Activated naive CD4-positive, alpha-beta T cell treated with anti-CD3 and anti-CD28 coated beads, Interleukin-2, amount 50 U/mL, for 24 hours (primary cell): Measurements from ENCODE around the gene MKNK1.

Source experiments
- H3K27ac Mint-ChIP-seq: one replicate; pipeline ENCODE4 v1.8.0; 2021; ENCODE audit warnings: mild to moderate bottlenecking, mixed read lengths
- H3K27me3 Mint-ChIP-seq: one replicate; pipeline ENCODE4 v1.8.0; 2021; ENCODE audit warnings: mixed read lengths
- H3K36me3 Mint-ChIP-seq: one replicate; pipeline ENCODE4 v1.8.0; 2021; ENCODE audit warnings: mixed read lengths
- H3K4me1 Mint-ChIP-seq: one replicate; pipeline ENCODE4 v1.8.0; 2021; ENCODE audit warnings: mixed read lengths
- H3K4me3 Mint-ChIP-seq: one replicate; pipeline ENCODE4 v1.8.0; 2021; ENCODE audit warnings: mild to moderate bottlenecking, mixed read lengths
- H3K9me3 Mint-ChIP-seq: one replicate; pipeline ENCODE4 v1.8.0; 2021; ENCODE audit warnings: mixed read lengths

MKNK1 gene

GRCh38 chr1:46635205-46635604 lies 31.1 kb upstream of the MKNK1 start:
- Mint-ChIP-seq H3K9me3 (no peaks in the 10 kb centered on the region), H3K27ac (no peak overlapping the region), H3K4me3 (no peak overlapping the region), H3K36me3 (peaks cover 9% of the 10 kb centered on the region), H3K4me1 (no peaks in the 10 kb centered on the region), H3K27me3 (no peaks in the 10 kb centered on the region)

- H3K27ac Mint-ChIP-seq = no peak overlapping the region
- no peaks in the 10 kb centered on the region for H3K4me1 Mint-ChIP-seq
- H3K27me3 Mint-ChIP-seq = no peaks in the 10 kb centered on the region
- no peaks in the 10 kb centered on the region for H3K9me3 Mint-ChIP-seq
- H3K36me3 Mint-ChIP-seq = peaks cover 3% of the 10 kb centered on the region
- H3K4me3 Mint-ChIP-seq = no peak overlapping the region
Measured at GRCh38 chr1:46630719-46631118, 26.7 kb upstream of the MKNK1 start.

- H3K9me3 Mint-ChIP-seq = no peaks in the 10 kb centered on the region
- H3K36me3 Mint-ChIP-seq = no peaks in the 10 kb centered on the region
- no peaks in the 10 kb centered on the region for H3K4me1 Mint-ChIP-seq
- no peak overlapping the region for H3K27ac Mint-ChIP-seq
- H3K4me3 Mint-ChIP-seq = no peak overlapping the region
- no peaks in the 10 kb centered on the region for H3K27me3 Mint-ChIP-seq
Measured at GRCh38 chr1:46623743-46624644, 19.9 kb upstream of the MKNK1 start.

- Mint-ChIP-seq H3K27me3 (no peaks in the 10 kb centered on the region), H3K4me3 (no peak overlapping the region), H3K27ac (no peak overlapping the region), H3K9me3 (no peaks in the 10 kb centered on the region), H3K36me3 (no peaks in the 10 kb centered on the region), H3K4me1 (peaks cover 4% of the 10 kb centered on the region)
Measured at GRCh38 chr1:46622344-46622743, 18.3 kb upstream of the MKNK1 start.

GRCh38 chr1:46621930-46622329 lies 17.9 kb upstream of the MKNK1 start:
- Mint-ChIP-seq H3K4me1 (peaks cover 8% of the 10 kb centered on the region), H3K36me3 (no peaks in the 10 kb centered on the region), H3K9me3 (no peaks in the 10 kb centered on the region), H3K27ac (no peak overlapping the region), H3K4me3 (no peak overlapping the region), H3K27me3 (no peaks in the 10 kb centered on the region)

GRCh38 chr1:46619656-46620258 lies 15.7 kb upstream of the MKNK1 start:
- Mint-ChIP-seq H3K27ac (no peak overlapping the region), H3K4me3 (no peak overlapping the region), H3K27me3 (no peaks in the 10 kb centered on the region), H3K4me1 (peaks cover 24% of the 10 kb centered on the region), H3K36me3 (no peaks in the 10 kb centered on the region), H3K9me3 (no peaks in the 10 kb centered on the region)

GRCh38 chr1:46618754-46619415 lies 14.8 kb upstream of the MKNK1 start:
- no peaks in the 10 kb centered on the region for H3K9me3 Mint-ChIP-seq
- peak overlapping the region; percentile 30 for H3K4me3 Mint-ChIP-seq
- no peak overlapping the region for H3K27ac Mint-ChIP-seq
- peaks cover 33% of the 10 kb centered on the region for H3K4me1 Mint-ChIP-seq
- H3K27me3 Mint-ChIP-seq = no peaks in the 10 kb centered on the region
- H3K36me3 Mint-ChIP-seq = no peaks in the 10 kb centered on the region

- Mint-ChIP-seq H3K4me1 (peaks cover 42% of the 10 kb centered on the region), H3K27me3 (no peaks in the 10 kb centered on the region), H3K36me3 (no peaks in the 10 kb centered on the region), H3K9me3 (no peaks in the 10 kb centered on the region), H3K4me3 (peak overlapping the region; percentile 90), H3K27ac (peak overlapping the region; percentile 76)
Measured at GRCh38 chr1:46617833-46618232, 13.8 kb upstream of the MKNK1 start.

GRCh38 chr1:46617108-46617800 lies 13.2 kb upstream of the MKNK1 start:
- no peaks in the 10 kb centered on the region for H3K9me3 Mint-ChIP-seq
- peak overlapping the region; percentile 89 for H3K27ac Mint-ChIP-seq
- H3K4me3 Mint-ChIP-seq = peak overlapping the region; percentile 90
- no peaks in the 10 kb centered on the region for H3K36me3 Mint-ChIP-seq
- no peaks in the 10 kb centered on the region for H3K27me3 Mint-ChIP-seq
- H3K4me1 Mint-ChIP-seq = peaks cover 46% of the 10 kb centered on the region

- Mint-ChIP-seq H3K27ac (peak within 1 kb of the TSS; percentile 89), H3K36me3 (no peaks in the 10 kb centered on the region), H3K27me3 (no peaks in the 10 kb centered on the region), H3K4me3 (peak within 1 kb of the TSS; percentile 90), H3K9me3 (no peaks in the 10 kb centered on the region), H3K4me1 (peaks cover 48% of the 10 kb centered on the region)
Measured at GRCh38 chr1:46616277-46617107, 12.4 kb upstream of the MKNK1 start, which contains the start of gene MOB3C. Gene MOB3C, minus strand, starts transcription at chr1:46616811. Its CDS starts 3,490 bp downstream, at chr1:46613321.

GRCh38 chr1:46615735-46616134 lies 11.7 kb upstream of the MKNK1 start:
- H3K4me3 Mint-ChIP-seq = peak overlapping the region; percentile 90
- peaks cover 54% of the 10 kb centered on the region for H3K4me1 Mint-ChIP-seq
- no peaks in the 10 kb centered on the region for H3K27me3 Mint-ChIP-seq
- H3K27ac Mint-ChIP-seq = peak overlapping the region; percentile 65
- no peaks in the 10 kb centered on the region for H3K9me3 Mint-ChIP-seq
- no peaks in the 10 kb centered on the region for H3K36me3 Mint-ChIP-seq

GRCh38 chr1:46615088-46615487 lies 11.0 kb upstream of the MKNK1 start:
- H3K27ac Mint-ChIP-seq = no peak overlapping the region
- no peaks in the 10 kb centered on the region for H3K36me3 Mint-ChIP-seq
- no peaks in the 10 kb centered on the region for H3K9me3 Mint-ChIP-seq
- no peaks in the 10 kb centered on the region for H3K27me3 Mint-ChIP-seq
- peak overlapping the region; percentile 90 for H3K4me3 Mint-ChIP-seq
- H3K4me1 Mint-ChIP-seq = peaks cover 56% of the 10 kb centered on the region

GRCh38 chr1:46614604-46614984 lies 10.5 kb upstream of the MKNK1 start:
- Mint-ChIP-seq H3K4me1 (peaks cover 61% of the 10 kb centered on the region), H3K27me3 (no peaks in the 10 kb centered on the region), H3K36me3 (peaks cover 3% of the 10 kb centered on the region), H3K9me3 (no peaks in the 10 kb centered on the region), H3K4me3 (peak overlapping the region; percentile 47), H3K27ac (no peak overlapping the region)

GRCh38 chr1:46613661-46614603 lies 9.9 kb upstream of the MKNK1 start:
- no peak overlapping the region for H3K27ac Mint-ChIP-seq
- peak overlapping the region; percentile 33 for H3K4me3 Mint-ChIP-seq
- peaks cover 62% of the 10 kb centered on the region for H3K4me1 Mint-ChIP-seq
- no peaks in the 10 kb centered on the region for H3K9me3 Mint-ChIP-seq
- H3K36me3 Mint-ChIP-seq = peaks cover 3% of the 10 kb centered on the region
- no peaks in the 10 kb centered on the region for H3K27me3 Mint-ChIP-seq
